NT2/D1 (cell line): ENCODE data around the gene ZDHHC22.

ENCODE experiments used
- DNase-seq: peaks from one replicate; pipeline ENCODE4 v3.0.0-alpha.2; 2011; ENCODE audit warnings: low read depth, low spot score
- H3K27me3 ChIP-seq: 2 replicates; pipeline ENCODE4 v1.6.0; 2011; ENCODE audit warnings: mild to moderate bottlenecking; ENCODE audit not compliant: insufficient read length, insufficient read depth
- H3K36me3 ChIP-seq: 2 replicates; pipeline ENCODE4 v1.6.1; 2011; ENCODE audit warnings: mild to moderate bottlenecking, low read length, mixed read lengths; ENCODE audit not compliant: insufficient read depth, insufficient read length
- H3K4me1 ChIP-seq: 2 replicates; pipeline ENCODE4 v1.5.1; 2011; ENCODE audit not compliant: insufficient read depth, insufficient read length
- H3K4me3 ChIP-seq: 2 replicates; pipeline ENCODE4 v1.5.1; 2011; ENCODE audit warnings: low read depth; ENCODE audit not compliant: insufficient read length
- H3K9ac ChIP-seq: 2 replicates; pipeline ENCODE4 v1.6.0; 2011; ENCODE audit warnings: low read depth; ENCODE audit not compliant: insufficient read length
- H3K9me3 ChIP-seq: 2 replicates; pipeline ENCODE4 v1.5.1; 2011; ENCODE audit warnings: mild to moderate bottlenecking, low read length; ENCODE audit not compliant: insufficient read depth
- SUZ12 ChIP-seq: IDR thresholded peaks from 2 replicates; pipeline ENCODE4 v1.6.1; 2011; ENCODE audit not compliant: insufficient read length, insufficient read depth; ENCODE audit errors: extremely low read depth
- YY1 ChIP-seq: IDR thresholded peaks from 2 replicates; pipeline ENCODE4 v1.6.1; 2011; ENCODE audit not compliant: insufficient read length, insufficient read depth
- ZNF274 ChIP-seq: IDR thresholded peaks from 2 replicates; pipeline ENCODE4 v1.6.1; 2011; ENCODE audit warnings: mild to moderate bottlenecking, low read depth, low read length

ZDHHC22 gene

GRCh38 chr14:77084985-77085384 is 56.6 kb downstream of the ZDHHC22 start:
- DNase-seq: no peak
- Histone ChIP-seq H3K27me3 (no peaks in the 10 kb centered on the region), H3K9ac (peak overlapping the region; percentile 18), H3K4me1 (peaks cover 5% of the 10 kb centered on the region), H3K9me3 (no peaks in the 10 kb centered on the region), H3K4me3 (no peak overlapping the region), H3K36me3 (no peaks in the 10 kb centered on the region)
- no peak for TF ChIP-seq SUZ12
- no peak for TF ChIP-seq YY1
- no peak for TF ChIP-seq ZNF274

- Histone ChIP-seq H3K4me3 (no peak overlapping the region), H3K9me3 (no peaks in the 10 kb centered on the region), H3K36me3 (no peaks in the 10 kb centered on the region), H3K27me3 (no peaks in the 10 kb centered on the region), H3K4me1 (peaks cover 5% of the 10 kb centered on the region), H3K9ac (no peak overlapping the region)
- DNase-seq: no peak
- TF ChIP-seq ZNF274 (no peak), SUZ12 (no peak), YY1 (no peak)
Measured at GRCh38 chr14:77083082-77083481, 58.5 kb downstream of the ZDHHC22 start.

DNA sequence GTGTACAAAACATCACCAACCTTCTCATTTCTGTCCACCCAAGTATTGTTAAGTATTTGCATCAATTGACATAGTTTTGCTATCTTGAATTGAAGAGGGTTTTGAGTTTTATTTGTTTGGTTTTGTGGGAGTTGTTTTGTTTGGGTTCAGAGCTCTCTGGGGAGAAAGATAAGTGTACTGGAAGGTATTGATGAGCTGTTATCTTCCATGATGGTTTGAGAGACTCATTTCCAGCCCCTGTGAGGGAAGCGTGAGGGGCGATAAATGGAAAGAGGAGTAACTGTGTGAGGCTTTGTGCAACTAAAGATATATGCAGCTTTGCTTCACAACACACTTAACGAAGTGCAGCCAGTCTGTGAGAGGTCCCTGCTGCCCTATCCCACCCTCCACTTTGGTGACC is 59.2 kb downstream of the ZDHHC22 start:
- Histone ChIP-seq H3K4me1 (peaks cover 5% of the 10 kb centered on the region), H3K4me3 (no peak overlapping the region), H3K27me3 (no peaks in the 10 kb centered on the region), H3K36me3 (no peaks in the 10 kb centered on the region), H3K9me3 (no peaks in the 10 kb centered on the region), H3K9ac (no peak overlapping the region)
- TF ChIP-seq ZNF274 (no peak), YY1 (no peak)
- no peak for DNase-seq
